ENCODE measurements around the gene C1orf159. TPM values are rescaled to one million over a fixed set of nuclear protein-coding genes. Genes with fewer than 3 reads are reported as not detected.
"Not testable (repeated sequence)": the region's sequence is repeated elsewhere in the genome, so short reads cannot be mapped to it uniquely, and the experiment has no call there.

The C1orf159 gene
- polyA plus RNA-seq (2013, experiment 1 of 2; ENCODE audit: insufficient read length) = 8.6 TPM
- 6.9 TPM for polyA plus RNA-seq (2013, experiment 2 of 2; ENCODE audit: insufficient read length)

DNA sequence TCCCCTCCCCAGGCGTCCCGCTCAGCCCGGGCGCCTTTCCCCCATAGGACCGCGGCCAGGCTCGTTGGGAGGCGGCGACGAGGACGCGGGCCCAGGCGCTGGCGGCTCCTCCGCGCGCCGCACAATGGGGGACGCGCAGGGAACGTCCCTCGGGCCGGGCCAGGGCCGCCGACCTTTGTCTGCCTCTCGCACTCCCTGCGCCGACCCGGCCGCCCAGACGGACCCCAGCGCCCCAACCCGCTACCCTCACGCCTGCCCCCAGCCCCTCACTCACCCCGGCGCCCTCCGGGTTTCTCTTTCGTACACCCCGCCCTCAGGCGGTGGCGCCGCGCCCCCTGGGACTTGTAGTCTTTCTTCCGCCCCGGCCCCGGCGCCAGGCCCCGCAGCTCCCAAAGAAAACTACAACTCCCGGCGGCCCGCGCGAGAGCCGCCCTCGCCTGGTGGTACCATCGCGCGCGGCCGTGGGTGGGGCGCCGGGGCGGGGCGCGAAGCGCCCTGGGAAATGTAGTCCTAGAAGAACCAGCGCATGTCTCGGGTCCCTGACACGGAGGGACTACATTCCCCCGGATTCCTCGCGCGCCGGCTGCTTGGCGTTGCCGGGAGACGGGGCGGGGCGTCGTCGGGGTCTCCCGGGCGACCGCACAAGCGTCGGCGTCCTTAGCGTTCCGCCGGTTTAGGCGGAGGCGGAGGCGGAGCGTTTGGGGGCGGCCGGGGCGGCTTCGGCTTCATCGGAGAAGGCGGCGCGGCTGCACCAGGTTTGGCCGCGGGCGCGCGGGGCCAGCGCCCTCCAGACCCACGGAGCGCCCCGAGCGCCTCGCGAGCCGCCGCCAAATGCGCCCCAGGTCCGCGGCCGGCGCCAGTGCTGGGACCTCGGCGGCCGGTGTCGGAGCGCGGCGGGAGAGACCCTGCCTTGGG is at the start of gene C1orf159:
TSS of gene C1orf159 (minus strand) at position 304 of the 915 bp plus-strand sequence. CDS start 24,546 bp downstream, outside the sequence.
- peak; percentile 98 for DNase-seq

DNA sequence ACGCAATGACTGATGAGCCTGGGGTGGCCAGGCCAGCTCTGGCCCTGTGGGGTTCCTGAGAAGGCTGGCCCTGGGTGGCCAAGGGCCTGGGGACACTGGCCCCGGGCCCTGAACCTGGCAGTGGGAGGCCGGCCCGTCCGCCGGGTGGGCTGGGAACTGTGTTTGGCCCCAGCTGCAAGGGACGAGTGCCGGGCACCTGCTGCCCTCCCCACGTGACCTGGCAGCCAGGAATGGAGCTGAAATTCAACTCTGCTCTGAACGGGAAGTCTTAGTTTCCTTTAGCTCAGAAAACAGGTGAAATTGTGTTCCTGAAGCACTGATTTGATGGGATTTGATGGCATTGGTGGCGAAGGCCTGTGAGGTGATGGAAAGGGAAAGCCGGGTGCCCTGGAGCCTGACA is 49.6 kb upstream of the C1orf159 start:
- no peak for DNase-seq

DNA sequence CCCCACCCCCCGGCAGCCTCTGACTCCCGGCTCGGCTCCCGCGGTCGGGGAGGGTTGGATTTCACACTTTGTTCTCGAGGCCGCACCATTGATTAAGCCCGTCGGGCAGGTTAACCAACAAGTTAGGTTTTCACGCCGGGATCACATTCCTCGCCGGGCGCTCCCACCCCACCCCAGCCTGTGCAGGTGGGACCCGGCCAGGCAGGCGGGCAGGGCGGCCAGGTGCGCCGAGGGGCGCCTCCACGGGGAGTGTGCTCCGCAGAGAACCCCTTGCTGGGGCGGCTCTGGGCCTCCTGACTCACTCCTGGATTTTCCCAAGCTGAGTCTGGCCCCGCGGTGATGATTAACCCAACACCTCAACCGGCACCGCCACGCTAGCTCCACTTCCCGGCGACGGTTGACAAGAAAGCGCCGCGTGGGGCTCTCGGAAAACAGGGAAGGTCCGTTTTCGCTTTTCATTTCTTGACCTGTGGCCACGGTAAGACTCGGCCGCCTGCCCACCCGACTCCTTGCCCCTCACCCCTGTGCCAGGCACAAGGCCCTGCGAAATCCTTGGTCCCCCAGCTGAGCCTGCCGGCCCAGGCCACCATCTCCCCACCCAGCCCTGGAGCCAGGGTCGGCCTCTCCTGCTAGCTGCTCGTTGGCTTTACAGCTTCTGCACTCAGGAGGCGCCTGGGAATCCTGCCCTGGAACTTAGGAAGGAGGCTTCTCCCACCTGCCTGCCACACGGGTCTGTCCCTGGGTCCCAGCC is 49.0 kb upstream of the C1orf159 start:
- DNase-seq = no peak

DNA sequence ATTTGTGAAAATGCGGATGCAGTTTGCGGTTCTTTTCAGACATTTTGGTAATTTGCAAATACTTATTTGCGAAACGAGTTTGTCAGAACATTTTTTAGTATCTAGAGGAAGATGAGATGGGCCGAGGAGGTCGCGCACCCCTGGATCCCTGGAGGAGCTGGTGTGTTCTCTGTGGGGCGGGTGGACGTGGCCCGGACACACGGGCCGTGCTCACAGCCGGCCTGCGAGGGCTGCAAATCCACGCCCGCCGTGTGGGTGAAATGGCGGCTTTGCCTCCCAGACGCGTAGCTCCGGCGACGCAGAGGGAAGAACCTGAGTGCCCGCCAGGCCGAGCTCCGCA is 48.4 kb upstream of the C1orf159 start:
- no peak for DNase-seq

DNA sequence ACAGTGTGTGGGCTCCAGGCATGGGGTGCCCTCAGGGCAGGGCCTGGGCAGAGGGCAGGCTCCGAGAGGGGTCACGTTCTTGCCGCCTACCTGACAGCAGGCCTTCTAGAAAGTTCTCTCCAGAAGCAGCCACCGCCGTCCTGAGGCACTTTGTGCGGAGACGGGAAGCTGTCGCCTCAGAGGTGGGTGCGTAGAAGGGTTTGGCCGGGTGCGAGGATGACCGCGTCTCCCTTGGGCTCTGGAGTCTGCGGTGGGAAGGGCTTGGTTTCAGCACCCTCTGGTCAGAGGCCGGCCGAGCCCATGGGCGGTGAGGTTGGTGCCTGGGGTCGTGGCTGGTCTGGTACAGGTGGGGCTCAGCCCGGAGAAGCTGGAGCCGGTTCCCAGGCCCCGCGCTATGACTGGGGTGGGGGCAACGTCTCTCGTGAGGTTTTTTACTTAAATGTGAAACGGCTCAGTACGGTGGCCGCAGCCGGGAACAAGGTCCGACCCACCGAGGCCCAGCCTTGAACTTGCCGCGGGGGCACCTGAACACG is 47.7 kb upstream of the C1orf159 start:
- DNase-seq = no peak

DNA sequence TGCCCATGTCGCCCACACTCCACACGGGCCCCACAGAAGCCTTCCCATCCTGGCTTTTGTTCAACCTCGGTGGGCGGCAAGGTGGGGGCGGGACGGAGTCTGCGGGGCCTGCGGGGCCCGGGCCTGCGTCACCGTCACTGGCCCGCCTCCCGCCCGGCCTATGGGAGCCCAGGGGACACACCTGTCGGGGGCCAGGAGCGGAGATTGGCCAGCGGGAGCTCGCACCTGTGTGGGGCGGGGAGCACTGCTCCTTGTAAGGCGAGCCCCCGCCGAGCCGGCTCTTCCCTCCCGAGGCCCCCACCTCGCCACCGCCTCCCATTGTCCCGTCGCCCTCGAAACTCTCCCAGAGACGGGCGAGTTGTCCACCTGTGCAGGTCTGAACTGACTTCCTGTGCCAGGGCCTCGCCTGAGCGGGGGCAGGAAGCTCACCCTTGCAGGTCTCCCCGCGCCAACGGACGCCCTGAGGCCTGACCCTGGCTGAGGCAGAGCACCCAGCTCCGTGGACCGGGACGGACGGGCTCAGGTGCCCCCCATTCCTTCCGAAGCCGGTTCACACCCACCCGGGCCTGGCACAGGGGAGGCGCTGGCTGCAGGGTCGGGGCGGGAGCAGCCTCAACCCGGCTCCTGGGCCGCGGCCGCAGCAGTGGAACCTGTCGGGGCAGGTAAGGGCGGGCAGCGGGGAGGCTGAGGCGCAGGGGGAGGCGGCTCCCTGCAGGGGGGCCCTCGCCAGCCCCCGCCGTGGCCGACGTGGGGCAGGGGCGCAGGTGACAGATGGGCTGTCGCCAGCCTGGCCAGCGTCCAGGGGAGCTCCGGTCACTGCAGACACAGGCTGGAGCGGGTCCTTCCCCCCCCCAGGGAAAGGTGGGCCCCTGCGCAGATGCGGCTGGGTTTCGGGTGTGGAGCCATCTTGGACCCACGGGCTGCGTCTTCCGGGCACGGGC is 47.0 kb upstream of the C1orf159 start:
- DNase-seq = no peak

GRCh38 chr1:1161683-1162079 is 45.8 kb upstream of the C1orf159 start:
- DNase-seq = no peak

- DNase-seq = no peak
Measured at GRCh38 chr1:1161078-1161682, 45.3 kb upstream of the C1orf159 start.

DNA sequence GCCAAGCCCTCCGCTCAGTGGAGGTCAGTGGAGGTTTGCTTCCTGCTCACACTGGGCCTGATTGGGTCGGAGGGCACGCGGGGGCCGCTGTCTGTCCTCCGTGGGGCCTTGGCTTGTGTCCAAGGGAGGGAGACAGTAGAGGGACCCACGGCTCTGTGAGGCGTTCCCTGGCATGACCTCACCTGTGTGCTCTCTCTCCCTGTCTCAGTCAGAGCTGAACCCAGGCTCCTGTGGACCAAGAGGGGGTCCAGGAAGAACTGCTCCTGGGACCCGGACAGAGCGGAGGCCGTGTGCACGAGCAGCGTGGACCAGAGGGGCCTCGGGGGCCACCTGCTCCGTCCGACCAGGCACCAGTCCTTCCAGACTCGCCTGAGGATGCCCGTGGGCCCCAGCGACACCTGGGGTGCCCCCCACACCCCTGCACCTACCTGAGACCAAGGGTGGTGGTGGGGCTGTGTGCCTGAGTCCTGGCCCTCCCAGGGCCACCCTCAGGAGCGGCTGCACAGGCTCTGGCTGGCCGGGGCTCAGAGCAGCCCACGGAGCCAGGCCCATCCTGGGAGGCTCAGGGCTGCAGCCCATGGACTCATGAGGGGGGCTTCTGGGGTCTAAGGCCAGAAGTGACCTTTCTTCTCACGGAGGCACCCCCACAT is 44.5 kb upstream of the C1orf159 start:
- DNase-seq = no peak

DNA sequence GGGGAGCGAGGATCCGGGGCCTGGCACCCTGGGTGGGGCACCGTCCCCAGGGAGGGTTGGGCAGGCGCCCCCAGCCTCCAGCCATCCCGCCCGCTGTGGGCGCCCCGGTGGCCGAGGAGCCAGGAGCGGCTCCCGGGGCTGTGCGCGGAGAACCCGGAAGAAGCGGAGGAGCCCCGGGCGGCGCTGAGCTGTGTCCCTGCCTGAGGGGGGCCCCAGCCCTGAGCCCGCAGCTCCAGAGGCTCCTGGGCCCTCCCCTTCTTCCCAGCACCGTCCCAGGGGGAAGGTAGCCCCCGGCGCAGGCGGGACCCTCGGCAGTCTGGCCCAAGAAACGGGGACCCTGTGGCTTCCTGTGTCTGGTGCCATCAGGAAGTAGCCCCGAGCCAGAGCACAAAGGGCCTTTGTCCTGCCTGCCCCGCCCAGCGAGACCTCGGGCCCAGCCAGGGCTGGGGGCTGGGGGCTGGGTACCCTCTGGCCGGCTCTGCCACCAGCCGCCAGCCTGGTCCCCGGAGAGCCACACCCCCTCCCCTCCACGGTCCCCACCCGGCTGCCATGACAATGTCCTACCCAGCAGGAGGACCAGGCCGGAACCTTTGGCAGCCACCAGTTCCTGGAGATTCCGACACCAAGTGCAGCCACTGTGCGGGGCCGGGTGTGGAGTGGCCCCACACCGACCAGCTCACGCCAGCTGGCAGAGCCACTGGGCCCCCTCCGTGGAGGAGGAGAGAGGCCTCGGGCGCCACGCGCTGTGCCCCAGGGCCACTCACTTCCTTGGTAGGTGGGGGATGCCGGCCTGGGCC is 42.2 kb upstream of the C1orf159 start:
- peak; percentile 17 for DNase-seq

GRCh38 chr1:1157426-1157913 is 41.6 kb upstream of the C1orf159 start:
- DNase-seq = peak; percentile 90

- no peak for DNase-seq
Measured at GRCh38 chr1:1157033-1157365, 41.1 kb upstream of the C1orf159 start.

DNA sequence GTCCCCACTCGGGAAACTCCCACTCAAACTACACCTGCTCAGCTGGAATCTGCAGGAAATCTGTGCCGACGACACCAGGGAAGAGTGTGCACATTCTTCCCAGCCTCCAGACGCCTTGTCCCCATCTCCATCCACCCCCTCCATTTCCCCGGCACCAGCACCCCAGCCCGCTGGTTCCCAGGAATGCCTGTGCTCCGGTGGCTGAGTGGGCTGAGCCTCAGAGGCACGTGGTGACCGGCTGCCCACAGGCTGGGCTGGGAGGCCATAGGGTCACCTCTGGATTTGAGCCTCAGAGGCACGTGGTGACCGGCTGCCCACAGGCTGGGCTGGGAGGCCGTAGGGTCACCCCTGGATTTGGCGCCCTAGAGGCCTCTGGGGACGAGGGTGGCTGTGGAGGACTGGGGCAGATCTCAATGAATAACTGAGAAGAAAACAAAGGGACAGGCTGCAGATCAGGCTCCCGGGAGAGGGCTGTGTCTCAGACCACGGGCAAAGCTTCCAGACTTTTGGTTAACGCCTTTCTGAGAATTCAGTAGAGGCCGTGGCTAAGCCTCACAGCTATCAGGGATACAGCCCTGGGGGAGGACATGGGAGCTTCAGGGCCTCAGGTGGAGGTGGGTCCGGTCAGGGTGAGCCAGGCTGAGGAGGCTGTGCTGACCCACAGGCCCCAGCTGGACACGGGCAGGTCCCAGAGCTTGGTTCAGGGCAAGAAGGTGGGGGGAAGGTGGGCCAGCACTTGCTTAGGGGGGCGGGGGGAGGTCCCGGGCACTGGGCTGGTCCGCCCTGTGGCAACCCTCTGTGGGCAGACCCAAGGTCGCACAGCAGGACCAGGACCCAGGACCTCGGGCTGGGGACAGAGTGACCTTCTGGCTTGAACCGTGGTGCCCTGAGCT is 40.5 kb upstream of the C1orf159 start:
- DNase-seq = no peak

GRCh38 chr1:1155258-1155657 is 39.4 kb upstream of the C1orf159 start:
- DNase-seq = no peak

DNA sequence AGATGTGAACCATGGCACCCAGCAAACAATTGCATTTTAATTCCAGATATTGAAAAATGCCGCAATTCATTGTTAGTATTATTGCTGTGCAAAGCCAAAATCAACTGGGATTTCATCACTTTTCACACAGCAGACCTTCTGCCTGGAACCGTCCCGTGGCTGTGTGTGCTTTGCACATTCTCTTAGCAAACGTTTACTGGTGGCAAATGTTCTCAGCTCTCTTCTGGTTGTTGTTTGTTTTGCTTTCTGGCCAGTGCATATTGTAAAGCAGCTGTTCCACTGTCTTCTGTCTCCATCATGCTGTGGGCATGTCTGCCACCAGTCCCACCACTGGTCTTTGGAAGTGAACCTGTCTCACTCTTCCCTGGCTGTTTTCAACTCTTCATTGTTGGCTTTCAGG is 38.0 kb upstream of the C1orf159 start:
- no peak for DNase-seq

DNA sequence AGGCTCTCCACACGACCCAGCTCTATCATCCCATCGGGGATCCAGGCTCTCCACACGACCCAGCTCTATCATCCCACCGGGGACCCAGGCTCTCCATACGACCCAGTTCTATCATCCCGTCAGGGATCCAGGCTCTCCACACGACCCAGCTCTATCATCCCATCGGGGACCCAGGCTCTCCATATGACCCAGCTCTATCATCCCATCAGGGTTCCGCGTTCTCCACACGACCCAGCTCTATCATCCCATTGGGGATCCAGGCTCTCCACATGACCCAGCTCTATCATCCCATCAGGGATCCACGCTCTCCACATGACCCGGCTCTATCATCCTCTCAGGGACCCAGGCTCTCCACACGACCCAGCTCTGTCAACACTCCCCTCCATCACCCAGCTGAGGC is 37.3 kb upstream of the C1orf159 start:
- not testable (repeated sequence) for DNase-seq

DNA sequence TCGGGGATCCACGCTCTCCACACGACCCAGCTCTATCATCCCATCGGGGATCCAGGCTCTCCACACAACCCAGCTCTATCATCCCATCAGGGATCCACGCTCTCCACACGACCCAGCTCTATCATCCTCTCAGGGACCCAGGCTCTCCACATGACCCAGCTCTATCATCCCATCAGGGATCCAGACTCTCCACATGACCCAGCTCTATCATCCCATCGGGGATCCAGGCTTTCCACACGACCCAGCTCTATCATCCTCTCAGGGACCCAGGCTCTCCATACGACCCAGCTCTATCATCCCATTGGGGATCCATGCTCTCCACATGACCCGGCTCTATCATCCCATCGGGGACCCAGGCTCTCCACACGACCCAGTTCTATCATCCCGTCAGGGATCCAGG is 36.5 kb upstream of the C1orf159 start:
- DNase-seq = not testable (repeated sequence)

GRCh38 chr1:1151306-1151705 is 35.4 kb upstream of the C1orf159 start:
- no peak for DNase-seq

DNA sequence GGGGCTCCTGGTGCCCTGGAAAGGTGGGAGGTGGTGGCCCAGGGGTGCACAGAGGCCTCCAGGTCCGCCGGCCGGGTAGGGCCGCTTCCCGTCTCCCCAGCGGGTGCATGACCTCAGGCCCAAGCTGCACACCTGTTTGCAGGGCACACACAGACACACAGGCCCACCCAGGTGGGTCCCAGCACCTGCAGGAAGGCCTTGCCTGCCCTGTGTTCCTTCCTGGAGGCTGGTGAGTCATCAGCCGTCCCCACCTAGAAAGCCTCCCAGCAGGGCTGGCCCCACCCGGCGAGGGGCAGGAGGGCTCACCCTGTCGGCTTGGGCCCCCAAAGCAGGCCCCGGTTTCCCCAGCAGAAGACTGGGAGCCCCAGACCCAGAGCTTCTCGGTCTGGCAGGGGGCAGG is 34.2 kb upstream of the C1orf159 start:
- no peak for DNase-seq
